GM12875 (cell line): ENCODE measurements around the gene RDH13.

ENCODE experiments used
- H3K4me3 ChIP-seq: one replicate; pipeline ENCODE4 v1.5.1; 2011; ENCODE audit warnings: low read depth, low read length, control low read depth
- CTCF ChIP-seq: IDR thresholded peaks from 2 replicates; pipeline ENCODE4 v1.5.1; 2011; ENCODE audit warnings: low read depth, mild to moderate bottlenecking, control low read depth, inconsistent platforms, low read length, moderate library complexity, borderline replicate concordance; ENCODE audit not compliant: insufficient read depth

Gene RDH13

DNA sequence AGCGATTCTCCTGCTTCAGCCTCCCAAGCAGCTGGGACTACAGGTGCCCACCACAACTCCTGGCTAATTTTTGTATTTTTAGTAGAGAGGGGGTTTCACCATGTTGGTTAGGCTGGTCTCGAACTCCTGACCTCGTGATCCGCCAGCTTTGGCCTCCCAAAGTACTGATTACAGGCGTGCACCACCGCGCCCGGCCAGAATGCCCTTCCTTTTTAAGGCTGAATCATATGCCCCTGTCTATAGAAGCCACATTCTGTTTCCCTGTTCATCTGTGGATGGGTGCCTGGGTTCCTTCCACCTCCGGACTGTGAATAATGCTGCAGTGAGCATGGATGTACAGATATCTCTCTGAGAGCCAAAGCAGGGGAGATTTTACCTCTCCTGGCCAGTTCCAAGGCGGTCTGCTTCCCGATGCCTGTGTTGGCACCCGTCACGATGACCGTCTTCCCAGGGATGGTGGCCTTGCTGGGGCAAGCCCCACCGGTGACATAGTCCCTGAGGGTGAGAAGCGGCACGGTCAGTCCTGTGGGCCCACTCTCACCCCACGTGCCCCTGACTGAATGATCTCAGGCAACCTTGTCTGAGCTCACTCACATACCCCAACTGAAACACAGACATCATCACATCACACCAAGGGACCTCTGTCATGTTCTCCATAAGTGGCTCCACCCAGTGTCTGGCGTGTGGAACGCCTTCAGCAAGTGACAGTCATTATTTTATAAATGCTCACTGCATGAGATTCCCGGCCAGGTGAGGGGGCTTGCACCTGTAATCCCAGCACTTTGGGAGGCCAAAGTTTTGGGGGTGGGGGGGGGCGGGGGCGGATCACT lies 4.0 kb downstream of the RDH13 start:
- H3K4me3 ChIP-seq: no peak overlapping the region

DNA sequence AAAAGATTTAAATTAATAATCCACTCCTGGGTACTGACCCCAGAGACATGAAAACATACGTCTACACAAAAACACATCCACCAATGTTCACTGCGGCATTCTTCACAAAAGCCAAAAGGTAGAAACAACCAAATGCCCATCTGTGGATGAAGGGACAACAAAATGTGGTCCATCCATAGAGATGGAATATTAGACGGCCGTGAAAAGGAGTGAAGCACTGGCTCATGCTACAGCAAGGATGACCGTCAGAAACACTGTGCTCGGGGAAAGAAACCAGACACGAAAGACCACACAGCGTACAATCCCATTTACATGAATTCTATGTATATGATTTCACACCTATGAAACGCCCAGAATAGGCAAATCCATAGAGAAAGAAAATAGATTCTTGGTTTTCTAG lies 6.1 kb downstream of the RDH13 start:
- no peak for TF ChIP-seq CTCF
- no peak overlapping the region for H3K4me3 ChIP-seq

More for the DNA sequence above, 4.0 kb downstream of the RDH13 start:
- TF ChIP-seq CTCF: no peak

DNA sequence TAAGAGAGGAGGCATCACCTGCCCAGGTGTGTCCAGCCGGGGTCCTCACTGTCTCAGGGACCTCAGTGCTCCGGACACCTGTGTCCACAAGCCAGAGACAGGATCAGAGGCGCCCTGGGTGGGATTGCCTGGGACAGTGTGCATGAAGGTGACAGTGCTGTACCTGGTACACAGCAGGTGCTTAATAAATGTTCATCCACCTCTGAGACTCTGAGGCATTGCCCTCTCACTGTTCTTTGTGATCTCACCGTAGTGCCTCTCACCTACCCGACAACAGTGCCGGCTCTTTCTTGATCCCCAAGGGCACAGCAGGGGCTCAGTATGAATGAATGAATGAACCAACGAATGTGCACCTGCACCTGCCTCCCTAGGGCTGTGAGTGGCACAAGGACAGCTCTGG lies 9.2 kb downstream of the RDH13 start:
- H3K4me3 ChIP-seq: no peak overlapping the region
- no peak for TF ChIP-seq CTCF

DNA sequence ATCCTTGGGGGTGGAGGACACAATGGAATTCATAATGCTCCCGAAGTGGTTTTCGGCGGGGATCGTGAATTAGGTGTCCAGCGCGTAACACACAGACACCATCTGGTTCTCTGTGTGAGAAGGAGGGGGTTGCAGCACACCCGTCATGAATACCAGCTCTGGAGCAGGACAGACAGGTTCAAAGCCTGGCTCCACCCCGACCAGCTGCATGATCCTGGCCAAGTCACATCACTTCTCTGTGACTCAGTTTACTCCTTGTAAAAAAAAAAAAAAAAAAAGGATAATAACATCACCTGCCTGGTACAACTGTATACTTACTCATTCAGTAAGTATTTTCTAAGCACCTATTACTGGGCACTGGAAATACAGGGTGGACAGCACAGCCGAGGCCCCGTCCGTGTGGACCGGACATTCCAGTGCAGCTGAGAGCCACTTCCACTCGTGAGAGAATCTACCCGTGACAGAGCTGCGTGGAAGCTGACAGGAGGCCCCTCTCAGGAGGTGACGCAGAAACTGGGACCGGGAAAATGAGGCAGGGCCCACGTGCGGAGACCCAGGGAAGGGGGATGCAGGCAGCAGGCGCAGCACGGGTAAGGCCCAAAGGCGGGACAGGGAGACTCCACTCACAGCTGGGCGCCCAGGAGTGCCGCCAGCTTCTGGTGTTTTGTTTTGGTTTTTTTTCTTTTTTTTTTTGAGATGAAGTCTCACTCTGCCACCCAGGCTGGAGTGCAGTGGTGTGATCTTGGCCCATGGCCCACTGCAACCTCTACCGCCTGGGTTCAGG lies 12.0 kb downstream of the RDH13 start:
- H3K4me3 ChIP-seq: no peak overlapping the region
- TF ChIP-seq CTCF: no peak

DNA sequence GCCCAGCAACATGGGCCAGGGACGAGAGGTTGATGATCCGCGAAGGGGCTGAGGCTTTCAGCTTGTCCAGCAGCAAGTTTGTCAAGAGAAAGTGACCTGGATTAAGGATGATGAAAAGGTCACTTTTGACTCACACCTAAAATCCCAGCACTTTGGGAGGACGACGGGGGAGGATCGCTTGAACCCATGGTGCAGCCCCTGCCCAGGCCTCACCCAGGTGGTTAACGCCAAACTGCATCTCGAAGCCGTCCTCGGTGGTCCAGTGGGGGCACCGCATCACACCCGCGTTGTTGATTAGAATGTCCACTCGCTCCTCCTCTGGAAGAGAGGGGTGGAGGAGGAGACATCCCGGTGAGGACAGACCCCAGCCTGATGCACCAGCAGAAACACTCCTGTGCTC lies 14.5 kb downstream of the RDH13 start:
- TF ChIP-seq CTCF: no peak

GRCh38 chr19:55047951-55048350 lies 15.0 kb downstream of the RDH13 start:
- no peak for TF ChIP-seq CTCF
- no peak overlapping the region for H3K4me3 ChIP-seq

More for the DNA sequence above, 14.5 kb downstream of the RDH13 start:
- no peak overlapping the region for H3K4me3 ChIP-seq

GRCh38 chr19:55046975-55047622 lies 15.8 kb downstream of the RDH13 start:
- no peak overlapping the region for H3K4me3 ChIP-seq
- TF ChIP-seq CTCF: no peak
